ENCODE results near the gene IPO13.

Gene IPO13

GRCh38 chr1:43947874-43948437 is 1.2 kb downstream of the IPO13 start:
- CTCF ChIA-PET = interaction anchor here (1.4 to 3.7 kb wide), 2 partner anchors 14 to 183 kb away, joined by 5 to 20 read pairs; partner anchors contain the start of gene ARTN
- H3K27ac ChIP-seq = peak overlapping the region; percentile 90
- DNase-seq (ENCODE audit: low spot score) = no peak
- TF ChIP-seq, protein P1, sequence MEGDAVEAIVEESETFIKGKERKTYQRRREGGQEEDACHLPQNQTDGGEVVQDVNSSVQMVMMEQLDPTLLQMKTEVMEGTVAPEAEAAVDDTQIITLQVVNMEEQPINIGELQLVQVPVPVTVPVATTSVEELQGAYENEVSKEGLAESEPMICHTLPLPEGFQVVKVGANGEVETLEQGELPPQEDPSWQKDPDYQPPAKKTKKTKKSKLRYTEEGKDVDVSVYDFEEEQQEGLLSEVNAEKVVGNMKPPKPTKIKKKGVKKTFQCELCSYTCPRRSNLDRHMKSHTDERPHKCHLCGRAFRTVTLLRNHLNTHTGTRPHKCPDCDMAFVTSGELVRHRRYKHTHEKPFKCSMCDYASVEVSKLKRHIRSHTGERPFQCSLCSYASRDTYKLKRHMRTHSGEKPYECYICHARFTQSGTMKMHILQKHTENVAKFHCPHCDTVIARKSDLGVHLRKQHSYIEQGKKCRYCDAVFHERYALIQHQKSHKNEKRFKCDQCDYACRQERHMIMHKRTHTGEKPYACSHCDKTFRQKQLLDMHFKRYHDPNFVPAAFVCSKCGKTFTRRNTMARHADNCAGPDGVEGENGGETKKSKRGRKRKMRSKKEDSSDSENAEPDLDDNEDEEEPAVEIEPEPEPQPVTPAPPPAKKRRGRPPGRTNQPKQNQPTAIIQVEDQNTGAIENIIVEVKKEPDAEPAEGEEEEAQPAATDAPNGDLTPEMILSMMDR (conservative IDR thresholded peaks at IDR 0.05; ENCODE audit: low read depth) = no peak
- POLR2A ChIA-PET (ENCODE audit: low non-redundant PET) = no interaction called here

DNA sequence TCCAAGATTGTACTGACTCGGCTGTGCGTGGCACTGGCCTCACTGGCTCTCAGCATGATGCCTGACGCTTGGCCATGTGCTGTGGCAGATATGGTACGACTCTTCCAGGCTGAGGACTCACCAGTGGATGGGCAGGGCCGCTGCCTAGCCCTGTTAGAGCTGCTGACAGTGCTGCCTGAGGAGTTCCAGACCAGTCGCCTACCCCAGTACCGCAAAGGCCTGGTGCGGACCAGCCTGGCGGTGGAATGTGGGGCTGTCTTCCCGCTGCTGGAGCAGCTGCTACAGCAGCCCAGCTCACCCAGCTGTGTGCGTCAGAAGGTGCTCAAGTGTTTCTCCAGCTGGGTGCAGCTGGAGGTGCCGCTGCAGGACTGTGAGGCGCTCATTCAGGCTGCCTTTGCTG is 2.9 kb downstream of the IPO13 start:
- H3K27ac ChIP-seq = 0 out of 2 replicates have a peak overlapping the region, but pooled peaks have one; percentile 90
- POLR2A ChIA-PET (ENCODE audit: low non-redundant PET) = no interaction called here
- TF ChIP-seq, protein P1 (conservative IDR thresholded peaks at IDR 0.05; ENCODE audit: low read depth) = no peak
- DNase-seq (ENCODE audit: low spot score) = no peak
- CTCF ChIA-PET = no interaction called here

DNA sequence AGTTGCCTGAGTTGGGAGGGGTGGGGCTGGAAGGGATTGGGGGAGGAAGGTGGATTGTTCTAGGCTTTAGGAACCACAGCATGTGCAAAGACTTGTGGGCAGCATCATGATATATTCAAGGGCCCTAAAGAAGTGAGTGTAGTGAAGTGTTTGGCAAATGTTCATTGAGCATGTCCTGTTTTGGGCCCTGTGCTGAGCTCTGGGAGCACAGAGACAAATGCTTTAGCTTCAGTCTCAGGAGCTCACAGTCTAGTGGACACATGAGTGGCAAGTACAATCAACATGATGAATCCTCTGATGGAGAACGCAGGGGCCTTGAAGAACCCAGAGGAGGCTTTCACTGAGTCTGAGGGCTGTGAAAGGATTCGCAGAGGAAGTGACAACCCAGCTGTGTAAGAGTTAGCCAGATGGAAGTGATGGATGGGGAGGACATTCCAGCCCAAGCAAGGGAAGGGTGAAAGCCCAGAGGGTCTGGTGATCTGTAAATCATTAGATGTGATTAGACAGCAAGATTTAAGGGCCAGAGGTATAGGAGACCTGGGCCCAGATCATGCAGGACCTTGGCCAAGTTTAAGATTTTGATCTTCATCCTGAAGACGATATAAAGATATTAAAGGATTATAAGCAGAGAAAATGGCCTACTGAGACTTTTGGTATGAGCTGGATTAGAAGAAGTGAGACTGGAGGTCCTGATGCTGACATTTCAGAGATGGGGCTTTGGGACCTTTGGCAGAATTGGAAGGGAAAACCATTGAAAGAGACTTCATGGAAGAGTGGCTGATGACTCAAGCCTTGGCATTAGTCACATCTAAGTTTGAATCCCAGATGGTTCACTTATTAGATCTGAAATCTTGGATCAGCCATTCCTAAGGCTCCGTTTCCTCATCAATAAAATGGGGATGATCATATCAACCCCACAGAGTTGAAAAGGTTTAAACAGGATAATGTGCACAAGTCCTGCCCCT is 4.6 kb downstream of the IPO13 start:
- ChIA-PET POLR2A (ENCODE audit: low non-redundant PET) (interaction anchor here (0.6 kb wide), 1 partner anchor 14 kb away, joined by 3 read pairs; no protein-coding TSS in a partner anchor), CTCF (no interaction called here)
- DNase-seq (ENCODE audit: low spot score) = no peak
- H3K27ac ChIP-seq = no peak overlapping the region
- TF ChIP-seq, protein P1 (conservative IDR thresholded peaks at IDR 0.05; ENCODE audit: low read depth) = no peak

DNA sequence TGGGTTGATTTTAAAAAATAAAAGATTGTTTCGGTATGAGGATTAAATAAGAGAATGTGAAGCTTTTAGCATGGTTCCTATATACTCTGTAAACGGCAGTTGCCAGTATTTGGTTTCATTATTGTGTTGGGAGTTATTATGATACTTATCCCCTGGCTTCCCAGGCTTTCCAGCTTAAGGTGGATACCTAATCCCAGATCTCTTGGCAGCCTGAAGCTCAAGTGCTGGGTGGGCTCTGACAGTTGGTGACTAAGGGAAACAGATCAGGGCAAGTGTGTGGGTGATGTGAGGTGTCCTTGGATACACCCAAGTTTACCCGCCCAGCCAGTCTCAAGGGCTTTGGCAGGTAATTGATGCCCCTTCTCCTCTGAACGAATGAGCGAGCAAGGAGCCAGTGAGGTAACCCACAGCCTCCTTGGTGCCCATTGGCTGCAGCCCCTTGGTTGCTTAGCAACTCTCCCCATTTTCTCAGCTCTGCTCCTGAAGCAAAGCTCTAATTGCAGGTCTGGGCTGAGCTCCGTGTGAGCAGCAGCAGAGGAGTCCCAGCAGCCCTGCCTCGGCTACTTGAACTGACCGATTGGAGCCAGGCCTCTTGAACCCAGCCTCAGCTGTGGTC is 6.1 kb downstream of the IPO13 start:
- peak overlapping the region; percentile 33 for H3K27ac ChIP-seq
- POLR2A ChIA-PET (ENCODE audit: low non-redundant PET) = no interaction called here
- CTCF ChIA-PET = no interaction called here
- DNase-seq (ENCODE audit: low spot score) = no peak
- TF ChIP-seq, protein P1 (conservative IDR thresholded peaks at IDR 0.05; ENCODE audit: low read depth) = no peak

GRCh38 chr1:43953361-43953760 is 6.6 kb downstream of the IPO13 start:
- ChIA-PET CTCF (no interaction called here), POLR2A (ENCODE audit: low non-redundant PET) (no interaction called here)
- peak overlapping the region; percentile 33 for H3K27ac ChIP-seq
- no peak for DNase-seq (ENCODE audit: low spot score)
- TF ChIP-seq, protein P1 (conservative IDR thresholded peaks at IDR 0.05; ENCODE audit: low read depth) = no peak

- no peak for DNase-seq (ENCODE audit: low spot score)
- TF ChIP-seq, protein P1 (conservative IDR thresholded peaks at IDR 0.05; ENCODE audit: low read depth) = no peak
- ChIA-PET POLR2A (ENCODE audit: low non-redundant PET) (no interaction called here), CTCF (interaction anchor here (0.5 to 0.6 kb wide), 2 partner anchors 46 to 98 kb away, joined by 3 to 5 read pairs; no protein-coding TSS in a partner anchor)
- H3K27ac ChIP-seq = 0 out of 2 replicates have a peak overlapping the region, but pooled peaks have one; percentile 12
Observed at GRCh38 chr1:43954036-43954435, 7.3 kb downstream of the IPO13 start.
